H9 (cell line): ENCODE measurements around the gene USP35. TPM values are rescaled to one million over a fixed set of nuclear protein-coding genes. Genes with fewer than 3 reads are reported as not detected.

Experiments used
- DNase-seq: peaks from one replicate; pipeline ENCODE4 v3.0.0-alpha.2; 2017
- H2AFZ ChIP-seq: one replicate; pipeline ENCODE4 v1.6.1; 2013; ENCODE audit warnings: mild to moderate bottlenecking, low read length, control low read depth, moderate library complexity
- H2AK5ac ChIP-seq: 2 replicates; pipeline ENCODE4 v1.6.1; 2013; ENCODE audit warnings: low read length, control low read depth, mixed read lengths; ENCODE audit not compliant: insufficient read length
- H2BK120ac ChIP-seq: one replicate; pipeline ENCODE4 v1.6.1; 2013; ENCODE audit warnings: low read depth, mild to moderate bottlenecking, low read length, control low read depth, inconsistent platforms; ENCODE audit not compliant: poor library complexity, severe bottlenecking
- H2BK12ac ChIP-seq: 2 replicates; pipeline ENCODE4 v1.6.1; 2013; ENCODE audit warnings: low read length, control low read depth, mixed read lengths, low read depth; ENCODE audit not compliant: insufficient read length
- H2BK15ac ChIP-seq: 2 replicates; pipeline ENCODE4 v1.6.1; 2013; ENCODE audit warnings: low read depth, low read length, control low read depth
- H2BK20ac ChIP-seq: one replicate; pipeline ENCODE4 v1.6.1; 2013; ENCODE audit warnings: low read depth, mild to moderate bottlenecking, low read length, control low read depth, inconsistent platforms; ENCODE audit not compliant: poor library complexity, severe bottlenecking
- H2BK5ac ChIP-seq: 2 replicates; pipeline ENCODE4 v1.6.1; 2013; ENCODE audit warnings: low read length, control low read depth, mixed read lengths; ENCODE audit not compliant: insufficient read length
- H3K14ac ChIP-seq: 2 replicates; pipeline ENCODE4 v1.6.1; 2013; ENCODE audit warnings: low read length, control low read depth; ENCODE audit not compliant: insufficient read depth
- H3K18ac ChIP-seq: 2 replicates; pipeline ENCODE4 v1.6.1; 2013; ENCODE audit warnings: low read depth, mild to moderate bottlenecking, mixed read lengths, low read length, control low read depth; ENCODE audit not compliant: insufficient read length
- H3K23ac ChIP-seq: 2 replicates; pipeline ENCODE4 v1.6.1; 2013; ENCODE audit warnings: low read length, control low read depth, mixed read lengths, low read depth; ENCODE audit not compliant: insufficient read length
- H3K23me2 ChIP-seq: 2 replicates; pipeline ENCODE4 v1.6.1; 2013; ENCODE audit warnings: low read depth, mild to moderate bottlenecking, mixed read lengths, low read length, control low read depth; ENCODE audit not compliant: insufficient read length, poor library complexity, severe bottlenecking
- H3K27ac ChIP-seq: 2 replicates; pipeline ENCODE4 v1.5.1; 2013; ENCODE audit warnings: low read length, control low read depth, mixed read lengths, low read depth; ENCODE audit not compliant: insufficient read length
- H3K27me3 ChIP-seq: 2 replicates; pipeline ENCODE4 v1.6.1; 2013; ENCODE audit warnings: low read length, control low read depth, inconsistent platforms; ENCODE audit not compliant: insufficient read depth
- H3K4ac ChIP-seq: 2 replicates; pipeline ENCODE4 v1.6.1; 2013; ENCODE audit warnings: low read depth, mild to moderate bottlenecking, control low read depth, inconsistent platforms, low read length, moderate library complexity
- H3K4me1 ChIP-seq: 2 replicates; pipeline ENCODE4 v1.6.1; 2013; ENCODE audit warnings: low read length, control low read depth, inconsistent platforms; ENCODE audit not compliant: insufficient read depth
- H3K4me2 ChIP-seq: 2 replicates; pipeline ENCODE4 v1.6.1; 2013; ENCODE audit warnings: low read length, control low read depth, mixed read lengths; ENCODE audit not compliant: insufficient read length, insufficient read depth
- H3K56ac ChIP-seq: 2 replicates; pipeline ENCODE4 v1.6.1; 2013; ENCODE audit warnings: low read depth, mild to moderate bottlenecking, mixed read lengths, low read length, control low read depth; ENCODE audit not compliant: insufficient read length
- H3K79me1 ChIP-seq: 2 replicates; pipeline ENCODE4 v1.6.1; 2013; ENCODE audit warnings: low read depth, mild to moderate bottlenecking, moderate library complexity, low read length, control low read depth, inconsistent platforms; ENCODE audit not compliant: insufficient read depth, poor library complexity, severe bottlenecking
- H3K79me2 ChIP-seq: 2 replicates; pipeline ENCODE4 v1.6.1; 2013; ENCODE audit warnings: low read length, control low read depth, inconsistent platforms; ENCODE audit not compliant: insufficient read depth
- H3K9ac ChIP-seq: 2 replicates; pipeline ENCODE4 v1.6.1; 2013; ENCODE audit warnings: low read length, control low read depth, mixed read lengths; ENCODE audit not compliant: insufficient read length; ENCODE audit errors: extremely low read depth
- H3K9me3 ChIP-seq: one replicate; pipeline ENCODE4 v1.6.1; 2013; ENCODE audit warnings: low read depth, low read length, inconsistent platforms; ENCODE audit not compliant: control insufficient read depth
- H3T11ph ChIP-seq: one replicate; pipeline ENCODE4 v1.6.1; 2013; ENCODE audit warnings: mild to moderate bottlenecking, low read length, control low read depth, inconsistent platforms
- H4K20me1 ChIP-seq: one replicate; pipeline ENCODE4 v1.6.1; 2013; ENCODE audit not compliant: control insufficient read depth, insufficient read length, insufficient read depth
- H4K5ac ChIP-seq: 2 replicates; pipeline ENCODE4 v1.6.1; 2013; ENCODE audit warnings: low read depth, mild to moderate bottlenecking, mixed read lengths, low read length, control low read depth; ENCODE audit not compliant: insufficient read length
- H4K8ac ChIP-seq: replicated peaks from 2 replicates; pipeline ENCODE4 v1.6.1; 2013; ENCODE audit warnings: low read length, control low read depth, mixed read lengths, low read depth; ENCODE audit not compliant: insufficient read length
- H4K91ac ChIP-seq: 2 replicates; pipeline ENCODE4 v1.6.1; 2013; ENCODE audit warnings: low read depth, mild to moderate bottlenecking, moderate library complexity, mixed read lengths, low read length, control low read depth; ENCODE audit not compliant: insufficient read length
- H3K27ac Mint-ChIP-seq, 3 experiments: 2 replicates in 2 of 3; 3 replicates in 1 of 3; pipeline ENCODE4 v1.8.0; 2020 to 2021; ENCODE audit warnings: mixed read lengths in 3 of 3, mild to moderate bottlenecking in 1 of 3, moderate library complexity in 1 of 3
- H3K27me3 Mint-ChIP-seq: 2 replicates; pipeline ENCODE4 v1.8.0; 2021; ENCODE audit warnings: low read depth, mild to moderate bottlenecking, moderate library complexity, mixed read lengths
- H3K36me3 Mint-ChIP-seq, 3 experiments: 2 replicates in 2 of 3; 3 replicates in 1 of 3; pipeline ENCODE4 v1.8.0; 2020 to 2021; ENCODE audit warnings: low read depth in 3 of 3, mixed read lengths in 3 of 3; ENCODE audit not compliant: insufficient read depth in 1 of 3
- H3K4me1 Mint-ChIP-seq, 2 experiments: 2 replicates each; pipeline ENCODE4 v1.8.0; 2020; ENCODE audit warnings: mixed read lengths in 2 of 2
- H3K4me3 Mint-ChIP-seq, 2 experiments: 2 replicates in 1 of 2; 3 replicates in 1 of 2; pipeline ENCODE4 v1.8.0; 2020 to 2021; ENCODE audit warnings: mild to moderate bottlenecking in 2 of 2, mixed read lengths in 2 of 2, moderate library complexity in 1 of 2
- H3K9me3 Mint-ChIP-seq, 2 experiments: 2 replicates in 1 of 2; 3 replicates in 1 of 2; pipeline ENCODE4 v1.8.0; 2020; ENCODE audit warnings: mild to moderate bottlenecking in 2 of 2, mixed read lengths in 2 of 2, moderate library complexity in 1 of 2
- WGBS: extraction: QIAGEN DNeasy Blood & Tissue Kit; methylation state at CpG from one replicate; pipeline ENCODE4 v1.1.7; 2013; ENCODE audit warnings: missing lambda C conversion rate, low lambda C conversion rate, mixed read lengths; ENCODE audit not compliant: insufficient read length; ENCODE audit errors: extremely low coverage; 5-methylcytosine and 5-hydroxymethylcytosine counted together
- total RNA-seq: library from RNA; stranded (reverse); gene quantifications from 2 replicates; pipeline ENCODE4 v1.2.1, GENCODE V29; 2021
- TF ChIP-seq, protein P1 (sequence below): fragments of 200-600 bp; sonication (generic); conservative IDR thresholded peaks from 3 replicates; pipeline ENCODE4 v1.8.0; 2021; ENCODE audit warnings: antibody characterized with exemption, mild to moderate bottlenecking

The USP35 gene
- total RNA-seq, 1 experiment from 2014 or later = 6.8 TPM

DNA sequence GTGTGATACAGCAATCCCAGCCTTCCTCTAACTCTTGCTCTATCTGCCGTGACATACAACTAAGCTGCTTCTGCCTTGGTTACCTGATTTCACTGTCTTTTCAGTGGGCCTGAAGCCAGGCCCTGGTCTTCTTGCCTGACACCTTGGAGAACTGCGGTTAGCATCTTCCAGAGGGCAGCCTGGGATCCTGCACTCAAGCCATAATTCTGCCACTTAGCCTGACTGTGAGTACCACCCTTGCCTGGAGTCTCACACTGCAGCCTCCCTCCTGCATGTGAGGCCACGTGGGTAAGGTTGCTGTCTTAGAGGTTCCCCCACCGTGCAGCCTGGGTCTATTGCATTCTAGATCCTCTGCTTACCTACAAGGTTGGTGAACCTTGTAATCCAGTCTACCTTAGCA, 35.8 kb downstream of the USP35 start:
- H2AFZ ChIP-seq = no peak overlapping the region
- H2AK5ac ChIP-seq = no peak overlapping the region
- H2BK20ac ChIP-seq = no peak overlapping the region
- no peak overlapping the region for H3K4me2 ChIP-seq
- H4K20me1 ChIP-seq = no peaks in the 10 kb centered on the region
- no peak overlapping the region for H3K18ac ChIP-seq
- H3K23ac ChIP-seq = no peak overlapping the region
- H3K4me1 ChIP-seq = peaks cover 2% of the 10 kb centered on the region; the same call in 1 of the 2 replicates
- Mint-ChIP-seq H3K9me3 (no peaks in the 10 kb centered on the region), H3K27me3 (no peaks in the 10 kb centered on the region), H3K27ac (no peak overlapping the region), H3K4me1 (no peaks in the 10 kb centered on the region), H3K4me3 (no peak overlapping the region), H3K36me3 (peaks cover 0 to 19% (median 11%) of the 10 kb centered on the region in 3 experiments; a peak in 4 of 7 replicates)
- H4K8ac ChIP-seq = no peak overlapping the region
- no peak overlapping the region for H3K4ac ChIP-seq
- H3K23me2 ChIP-seq = no peaks in the 10 kb centered on the region
- H4K91ac ChIP-seq = no peak overlapping the region
- no peak overlapping the region for H2BK120ac ChIP-seq
- H3K79me2 ChIP-seq = no peaks in the 10 kb centered on the region
- H3K27me3 ChIP-seq = no peaks in the 10 kb centered on the region
- no peak overlapping the region for H3K9ac ChIP-seq
- no CpG with 5 or more reads among the region's 4 CpGs for WGBS
- no peaks in the 10 kb centered on the region for H3K9me3 ChIP-seq
- H3K79me1 ChIP-seq = no peaks in the 10 kb centered on the region
- TF ChIP-seq, protein P1, sequence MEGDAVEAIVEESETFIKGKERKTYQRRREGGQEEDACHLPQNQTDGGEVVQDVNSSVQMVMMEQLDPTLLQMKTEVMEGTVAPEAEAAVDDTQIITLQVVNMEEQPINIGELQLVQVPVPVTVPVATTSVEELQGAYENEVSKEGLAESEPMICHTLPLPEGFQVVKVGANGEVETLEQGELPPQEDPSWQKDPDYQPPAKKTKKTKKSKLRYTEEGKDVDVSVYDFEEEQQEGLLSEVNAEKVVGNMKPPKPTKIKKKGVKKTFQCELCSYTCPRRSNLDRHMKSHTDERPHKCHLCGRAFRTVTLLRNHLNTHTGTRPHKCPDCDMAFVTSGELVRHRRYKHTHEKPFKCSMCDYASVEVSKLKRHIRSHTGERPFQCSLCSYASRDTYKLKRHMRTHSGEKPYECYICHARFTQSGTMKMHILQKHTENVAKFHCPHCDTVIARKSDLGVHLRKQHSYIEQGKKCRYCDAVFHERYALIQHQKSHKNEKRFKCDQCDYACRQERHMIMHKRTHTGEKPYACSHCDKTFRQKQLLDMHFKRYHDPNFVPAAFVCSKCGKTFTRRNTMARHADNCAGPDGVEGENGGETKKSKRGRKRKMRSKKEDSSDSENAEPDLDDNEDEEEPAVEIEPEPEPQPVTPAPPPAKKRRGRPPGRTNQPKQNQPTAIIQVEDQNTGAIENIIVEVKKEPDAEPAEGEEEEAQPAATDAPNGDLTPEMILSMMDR = no peak
- no peak overlapping the region for H3K56ac ChIP-seq
- no peak overlapping the region for H3K27ac ChIP-seq
- no peak overlapping the region for H3K14ac ChIP-seq
- H4K5ac ChIP-seq = no peak overlapping the region
- H2BK12ac ChIP-seq = no peak overlapping the region
- no peak overlapping the region for H2BK15ac ChIP-seq
- H2BK5ac ChIP-seq = no peak overlapping the region
- H3T11ph ChIP-seq = no peak overlapping the region
- no peak for DNase-seq
